Measurements from ENCODE around the gene MANF.

The MANF gene

DNA sequence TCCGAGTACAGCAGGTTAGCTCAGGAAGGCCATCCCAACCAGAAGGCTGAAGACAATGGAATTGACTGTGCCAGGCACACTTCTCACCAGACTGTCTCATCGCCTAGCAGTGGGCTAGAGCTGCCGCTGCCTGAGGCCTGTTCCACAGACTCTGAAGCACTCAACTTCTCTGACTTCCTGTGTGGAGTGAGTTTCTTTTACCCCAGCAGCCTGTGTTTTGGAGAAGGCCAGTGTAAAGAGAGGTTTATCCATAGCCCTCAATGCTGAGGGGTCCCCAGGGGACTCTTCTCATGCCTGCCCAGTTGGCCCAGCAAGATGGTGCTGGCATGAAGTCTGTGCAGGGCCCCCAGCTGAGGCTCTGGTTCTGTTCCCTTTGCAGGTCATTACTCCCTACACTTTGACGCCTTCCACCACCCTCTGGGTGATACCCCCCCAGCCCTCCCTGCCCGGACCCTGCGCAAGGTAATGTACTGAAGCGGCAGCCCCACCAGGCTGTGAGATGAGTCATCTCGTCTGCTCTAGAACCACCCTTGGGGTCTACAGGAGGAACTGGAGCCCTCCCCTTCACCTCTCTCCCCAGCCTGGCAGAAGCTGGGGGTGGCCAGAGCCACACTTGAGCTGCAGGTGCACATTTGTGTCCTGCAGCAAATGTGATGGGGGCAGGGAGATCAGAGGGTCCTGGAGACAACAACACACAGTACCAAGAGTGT is 5.2 kb upstream of the MANF start:
- Histone ChIP-seq H3K36me3 (ENCODE audit: control insufficient read depth, insufficient read depth, low read length) (no peaks in the 10 kb centered on the region), H3K4me3 (replicated peaks; ENCODE audit: low read depth, low read length) (no peak overlapping the region), H3K27me3 (replicated peaks; ENCODE audit: control insufficient read depth, insufficient read depth, low read length) (no peaks in the 10 kb centered on the region; the same call in 1 of the 2 replicates)
- TF ChIP-seq, protein P1, sequence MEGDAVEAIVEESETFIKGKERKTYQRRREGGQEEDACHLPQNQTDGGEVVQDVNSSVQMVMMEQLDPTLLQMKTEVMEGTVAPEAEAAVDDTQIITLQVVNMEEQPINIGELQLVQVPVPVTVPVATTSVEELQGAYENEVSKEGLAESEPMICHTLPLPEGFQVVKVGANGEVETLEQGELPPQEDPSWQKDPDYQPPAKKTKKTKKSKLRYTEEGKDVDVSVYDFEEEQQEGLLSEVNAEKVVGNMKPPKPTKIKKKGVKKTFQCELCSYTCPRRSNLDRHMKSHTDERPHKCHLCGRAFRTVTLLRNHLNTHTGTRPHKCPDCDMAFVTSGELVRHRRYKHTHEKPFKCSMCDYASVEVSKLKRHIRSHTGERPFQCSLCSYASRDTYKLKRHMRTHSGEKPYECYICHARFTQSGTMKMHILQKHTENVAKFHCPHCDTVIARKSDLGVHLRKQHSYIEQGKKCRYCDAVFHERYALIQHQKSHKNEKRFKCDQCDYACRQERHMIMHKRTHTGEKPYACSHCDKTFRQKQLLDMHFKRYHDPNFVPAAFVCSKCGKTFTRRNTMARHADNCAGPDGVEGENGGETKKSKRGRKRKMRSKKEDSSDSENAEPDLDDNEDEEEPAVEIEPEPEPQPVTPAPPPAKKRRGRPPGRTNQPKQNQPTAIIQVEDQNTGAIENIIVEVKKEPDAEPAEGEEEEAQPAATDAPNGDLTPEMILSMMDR (IDR thresholded peaks at IDR 0.05; ENCODE audit: insufficient read depth, low read length, poor library complexity, severe bottlenecking) = no peak
- no peak for DNase-seq (ENCODE audit: extremely low read depth, insufficient read length)

DNA sequence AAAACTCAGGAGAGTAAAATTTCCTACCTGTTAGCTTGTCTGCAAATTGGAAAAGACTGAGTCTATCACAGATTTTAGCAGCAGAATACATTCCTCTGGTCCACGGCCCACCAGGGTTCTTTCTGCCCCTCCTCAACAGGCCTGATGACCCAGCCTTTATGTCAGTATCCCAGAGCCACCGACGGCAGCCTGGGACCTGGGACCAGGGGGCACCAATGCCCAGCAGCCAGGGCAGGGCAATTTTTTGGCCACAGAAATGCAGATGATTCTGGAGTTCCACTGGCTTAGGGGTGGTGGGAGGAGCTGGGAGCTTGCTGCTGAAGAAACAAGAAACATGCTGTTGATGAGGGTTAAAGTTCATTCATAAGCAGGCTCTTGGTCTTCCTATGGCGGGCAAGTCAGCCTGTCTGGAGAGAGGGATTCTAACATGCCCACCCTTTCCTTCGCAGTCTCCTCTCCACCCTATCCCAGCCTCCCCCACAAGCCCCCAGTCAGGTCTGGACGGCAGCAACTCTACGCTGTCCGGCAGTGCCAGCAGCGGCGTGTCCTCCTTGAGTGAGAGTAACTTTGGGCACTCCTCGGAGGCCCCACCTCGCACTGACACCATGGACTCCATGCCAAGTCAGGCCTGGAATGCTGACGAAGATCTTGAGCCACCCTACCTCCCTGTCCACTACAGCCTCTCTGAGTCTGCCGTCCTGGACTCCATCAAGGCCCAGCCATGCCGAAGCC is 4.3 kb upstream of the MANF start:
- no peak for DNase-seq (ENCODE audit: extremely low read depth, insufficient read length)
- no peaks in the 10 kb centered on the region for H3K36me3 ChIP-seq (ENCODE audit: control insufficient read depth, insufficient read depth, low read length)
- no peak overlapping the region for H3K4me3 ChIP-seq (replicated peaks; ENCODE audit: low read depth, low read length)
- TF ChIP-seq, protein P1 (IDR thresholded peaks at IDR 0.05; ENCODE audit: insufficient read depth, low read length, poor library complexity, severe bottlenecking) = no peak
- no peaks in the 10 kb centered on the region; the same call in 1 of the 2 replicates for H3K27me3 ChIP-seq (replicated peaks; ENCODE audit: control insufficient read depth, insufficient read depth, low read length)

DNA sequence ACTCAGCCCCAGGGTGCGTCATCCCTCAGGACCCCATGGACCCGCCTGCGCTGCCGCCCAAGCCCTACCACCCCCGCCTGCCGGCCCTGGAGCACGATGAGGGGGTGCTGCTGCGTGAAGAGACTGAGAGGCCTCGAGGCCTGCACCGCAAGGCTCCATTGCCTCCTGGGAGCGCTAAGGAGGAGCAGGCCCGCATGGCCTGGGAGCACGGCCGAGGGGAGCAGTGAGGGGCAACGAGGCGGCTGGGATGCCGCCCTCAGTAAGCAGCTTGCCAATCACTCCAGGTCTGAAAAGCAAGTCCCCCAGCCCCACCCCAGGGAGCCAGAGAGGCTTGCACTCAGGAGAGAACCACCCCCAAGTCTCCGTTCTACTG is 3.8 kb upstream of the MANF start:
- no peaks in the 10 kb centered on the region for H3K36me3 ChIP-seq (ENCODE audit: control insufficient read depth, insufficient read depth, low read length)
- no peak overlapping the region for H3K4me3 ChIP-seq (replicated peaks; ENCODE audit: low read depth, low read length)
- no peak for DNase-seq (ENCODE audit: extremely low read depth, insufficient read length)
- no peaks in the 10 kb centered on the region; the same call in 1 of the 2 replicates for H3K27me3 ChIP-seq (replicated peaks; ENCODE audit: control insufficient read depth, insufficient read depth, low read length)
- TF ChIP-seq, protein P1 (IDR thresholded peaks at IDR 0.05; ENCODE audit: insufficient read depth, low read length, poor library complexity, severe bottlenecking) = no peak

DNA sequence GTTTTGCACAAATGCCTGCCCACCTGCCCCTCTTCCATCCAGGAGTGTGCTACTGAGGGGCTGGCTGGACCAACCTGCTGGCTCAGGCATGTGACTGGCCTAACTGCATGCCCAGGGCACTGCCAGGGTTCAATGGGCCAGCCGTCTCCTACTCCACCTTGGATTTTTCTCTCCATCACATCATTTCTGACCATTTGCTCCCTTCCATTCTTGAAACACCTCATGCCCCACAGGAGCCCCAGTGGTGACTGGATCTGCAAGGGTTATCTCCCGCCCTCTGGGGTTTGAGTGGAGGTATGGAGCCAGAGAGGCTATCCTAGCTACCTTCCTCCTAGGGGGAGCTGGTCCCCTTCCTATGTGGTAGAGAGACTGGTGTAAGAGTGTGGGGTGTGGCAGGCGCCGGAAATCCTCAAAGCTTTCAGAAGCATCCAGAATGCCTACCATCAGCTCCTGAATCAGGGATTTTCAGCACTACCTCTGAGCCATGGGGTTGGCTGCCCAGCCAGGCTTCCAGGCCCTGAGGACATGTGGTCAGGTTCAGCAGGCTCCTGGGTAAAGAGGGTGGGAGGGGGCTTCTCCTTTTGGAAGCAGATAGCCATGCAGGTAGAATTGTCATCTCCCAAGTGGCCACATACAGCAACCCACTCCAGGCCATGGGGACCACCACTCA is 2.9 kb upstream of the MANF start:
- Histone ChIP-seq H3K4me3 (replicated peaks; ENCODE audit: low read depth, low read length) (no peak overlapping the region), H3K27me3 (replicated peaks; ENCODE audit: control insufficient read depth, insufficient read depth, low read length) (no peaks in the 10 kb centered on the region), H3K36me3 (ENCODE audit: control insufficient read depth, insufficient read depth, low read length) (no peaks in the 10 kb centered on the region; the same call in 1 of the 2 replicates)
- TF ChIP-seq, protein P1 (IDR thresholded peaks at IDR 0.05; ENCODE audit: insufficient read depth, low read length, poor library complexity, severe bottlenecking) = no peak
- no peak for DNase-seq (ENCODE audit: extremely low read depth, insufficient read length)

GRCh38 chr3:51382947-51383578 is 2.0 kb upstream of the MANF start:
- TF ChIP-seq, protein P1 (IDR thresholded peaks at IDR 0.05; ENCODE audit: insufficient read depth, low read length, poor library complexity, severe bottlenecking) = no peak
- no peak for DNase-seq (ENCODE audit: extremely low read depth, insufficient read length)
- Histone ChIP-seq H3K36me3 (ENCODE audit: control insufficient read depth, insufficient read depth, low read length) (peaks cover 6% of the 10 kb centered on the region), H3K27me3 (replicated peaks; ENCODE audit: control insufficient read depth, insufficient read depth, low read length) (no peaks in the 10 kb centered on the region), H3K4me3 (replicated peaks; ENCODE audit: low read depth, low read length) (peak overlapping the region; percentile 82)

Measured in GM06990 (cell line).